ENCODE measurements around the gene EXOC2. TPM values are rescaled to one million over a fixed set of nuclear protein-coding genes. Genes with fewer than 3 reads are reported as not detected.

Gene EXOC2
- total and polyA plus RNA-seq, 2 of the 13 experiments (the other 11 are each of a cell fraction or from before 2014, with no cell fraction given) = 12.6 to 22.9 TPM

DNA sequence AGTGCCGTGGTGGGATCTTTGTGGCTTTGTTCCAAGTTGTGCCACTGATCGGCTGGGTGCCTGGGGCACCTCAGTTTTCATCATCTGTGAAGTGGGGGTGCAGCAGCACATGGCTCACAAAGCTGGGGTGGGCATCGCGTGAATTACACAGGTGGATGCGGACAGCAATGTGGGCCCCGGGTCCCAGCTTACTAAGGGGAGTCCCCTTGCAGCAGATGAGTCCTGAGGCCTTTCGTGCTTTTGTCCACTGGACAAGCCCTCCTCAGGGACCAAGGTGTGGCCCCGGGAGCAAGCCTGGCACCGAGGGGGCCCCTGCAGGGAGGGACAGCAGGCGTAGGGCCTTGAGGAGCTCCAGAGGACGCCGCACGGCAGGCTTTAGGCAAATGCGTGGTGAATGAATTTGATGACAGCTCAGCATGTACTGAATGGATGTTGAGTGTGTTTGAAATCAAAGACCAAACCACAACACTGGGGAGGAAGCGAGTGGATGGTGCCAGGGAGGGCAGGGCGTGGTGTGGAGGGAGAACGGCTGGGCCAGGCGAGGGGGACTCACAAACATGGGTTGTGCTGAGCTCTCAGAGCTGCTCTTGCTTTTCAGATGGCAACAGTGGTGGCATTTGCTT lies 248.2 kb downstream of the EXOC2 start:
- no peak overlapping the region for H3K4me3 ChIP-seq (replicated peaks in 1 of 3; ENCODE audit: insufficient read depth in 1 of 3, low read depth in 2 of 3, low read length in 3 of 3)
- DNase-seq (ENCODE audit: low spot score) (no peak), FAIRE-seq (no peak), ATAC-seq (no peak)
- TF ChIP-seq, protein P1, sequence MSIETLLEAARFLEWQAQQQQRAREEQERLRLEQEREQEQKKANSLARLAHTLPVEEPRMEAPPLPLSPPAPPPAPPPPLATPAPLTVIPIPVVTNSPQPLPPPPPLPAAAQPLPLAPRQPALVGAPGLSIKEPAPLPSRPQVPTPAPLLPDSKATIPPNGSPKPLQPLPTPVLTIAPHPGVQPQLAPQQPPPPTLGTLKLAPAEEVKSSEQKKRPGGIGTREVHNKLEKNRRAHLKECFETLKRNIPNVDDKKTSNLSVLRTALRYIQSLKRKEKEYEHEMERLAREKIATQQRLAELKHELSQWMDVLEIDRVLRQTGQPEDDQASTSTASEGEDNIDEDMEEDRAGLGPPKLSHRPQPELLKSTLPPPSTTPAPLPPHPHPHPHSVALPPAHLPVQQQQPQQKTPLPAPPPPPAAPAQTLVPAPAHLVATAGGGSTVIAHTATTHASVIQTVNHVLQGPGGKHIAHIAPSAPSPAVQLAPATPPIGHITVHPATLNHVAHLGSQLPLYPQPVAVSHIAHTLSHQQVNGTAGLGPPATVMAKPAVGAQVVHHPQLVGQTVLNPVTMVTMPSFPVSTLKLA (IDR thresholded peaks at IDR 0.05) = peak; percentile 37; the same call in 1 of the 2 replicates
- TF ChIP-seq ZNF569 (CRISPR knock-in tag; IDR thresholded peaks at IDR 0.05; ENCODE audit: borderline replicate concordance) = no peak
- in situ Hi-C loops (cut with HindIII; ENCODE audit: extremely low pct_ligation_motif_present, low pct_unique_long_range_greater_than_20kb) (no loop called here), intact Hi-C loops (cut with micrococcal nuclease; ENCODE audit: unreplicated experiment) (no loop called here)
- POLR2A ChIA-PET = no interaction called here
- no peak overlapping the region for H3K9ac ChIP-seq (ENCODE audit: insufficient read depth, low read depth, low read length)
- H3K4me1 ChIP-seq (ENCODE audit: insufficient read depth, low read length) = no peaks in the 10 kb centered on the region
- no TSS peak for BruUV-seq (replicated peaks)
- H3K36me3 ChIP-seq (replicated peaks in 1 of 2; ENCODE audit: control insufficient read depth in 1 of 2, insufficient read depth in 2 of 2, low read length in 2 of 2) = no peaks in the 10 kb centered on the region
- H4K20me1 ChIP-seq (ENCODE audit: insufficient read depth, low read length) = no peaks in the 10 kb centered on the region
- H2AFZ ChIP-seq (ENCODE audit: low read length) = no peak overlapping the region
- H3K4me2 ChIP-seq (ENCODE audit: low read depth, low read length) = no peak overlapping the region
- CTCF ChIA-PET (ENCODE audit: low intra/inter-chr PET ratio, low total read pairs) = no interaction called here
- peaks cover 6 to 74% of the 10 kb centered on the region in 2 experiments; a peak in 4 of 5 replicates for H3K27me3 ChIP-seq (ENCODE audit: control insufficient read depth in 1 of 2, insufficient read depth in 2 of 2, low read length in 2 of 2)
- H3K9me3 ChIP-seq (ENCODE audit: low read length) = no peaks in the 10 kb centered on the region
- no peak overlapping the region for H3K27ac ChIP-seq (ENCODE audit: extremely low read length, insufficient read depth, low read length)
- no peaks in the 10 kb centered on the region for H3K79me2 ChIP-seq (ENCODE audit: insufficient read depth, low read length)
- WGBS (ENCODE audit: low lambda C conversion rate) = 44% methylated on average over 18 of the region's 18 CpGs

DNA sequence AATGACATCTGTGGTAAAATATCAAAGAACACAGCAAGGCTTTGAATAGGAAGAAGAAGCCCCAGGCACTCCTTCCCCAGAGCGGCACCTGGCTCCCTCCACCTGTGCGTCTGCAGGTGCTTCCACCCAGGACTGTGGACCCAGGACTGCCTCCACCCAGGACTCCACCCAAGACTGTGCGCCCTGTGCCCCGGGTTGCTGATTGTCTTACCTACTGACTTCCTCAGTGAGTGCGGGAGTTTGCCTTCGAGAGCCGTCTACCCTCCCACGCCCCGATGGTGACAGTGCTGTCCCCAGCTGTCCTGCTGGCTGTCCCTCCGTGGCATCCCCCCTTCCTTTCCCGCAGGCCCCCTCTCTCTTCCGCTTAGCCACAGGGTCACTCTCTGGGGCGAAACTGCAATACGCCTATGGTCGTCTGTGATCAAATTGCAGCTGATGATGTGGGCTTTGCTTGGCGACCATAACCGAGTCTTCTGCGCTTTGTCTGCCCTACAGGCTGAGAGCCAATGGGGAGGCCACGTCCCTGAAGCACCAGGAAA lies 249.2 kb downstream of the EXOC2 start:
- Histone ChIP-seq H3K9ac (ENCODE audit: insufficient read depth, low read depth, low read length) (no peak overlapping the region), H2AFZ (ENCODE audit: low read length) (no peak overlapping the region), H3K4me3 (replicated peaks in 1 of 3; ENCODE audit: insufficient read depth in 1 of 3, low read depth in 2 of 3, low read length in 3 of 3) (no peak overlapping the region), H3K36me3 (replicated peaks in 1 of 2; ENCODE audit: control insufficient read depth in 1 of 2, insufficient read depth in 2 of 2, low read length in 2 of 2) (no peaks in the 10 kb centered on the region), H3K4me1 (ENCODE audit: insufficient read depth, low read length) (no peaks in the 10 kb centered on the region), H3K79me2 (ENCODE audit: insufficient read depth, low read length) (no peaks in the 10 kb centered on the region), H4K20me1 (ENCODE audit: insufficient read depth, low read length) (no peaks in the 10 kb centered on the region), H3K27ac (ENCODE audit: extremely low read length, insufficient read depth, low read length) (no peak overlapping the region), H3K9me3 (ENCODE audit: low read length) (no peaks in the 10 kb centered on the region), H3K27me3 (ENCODE audit: control insufficient read depth in 1 of 2, insufficient read depth in 2 of 2, low read length in 2 of 2) (peaks cover 6 to 76% of the 10 kb centered on the region in 2 experiments; a peak in 4 of 5 replicates), H3K4me2 (ENCODE audit: low read depth, low read length) (no peak overlapping the region)
- in situ Hi-C loops (cut with HindIII; ENCODE audit: extremely low pct_ligation_motif_present, low pct_unique_long_range_greater_than_20kb) (no loop called here), intact Hi-C loops (cut with micrococcal nuclease; ENCODE audit: unreplicated experiment) (no loop called here)
- ATAC-seq (no peak), DNase-seq (ENCODE audit: low spot score) (no peak), FAIRE-seq (no peak)
- no TSS peak for BruUV-seq (replicated peaks)
- 48% methylated on average over 19 of the region's 19 CpGs for WGBS (ENCODE audit: low lambda C conversion rate)
- ChIA-PET POLR2A (no interaction called here), CTCF (ENCODE audit: low intra/inter-chr PET ratio, low total read pairs) (no interaction called here)
- TF ChIP-seq MEIS1 (CRISPR knock-in tag; IDR thresholded peaks at IDR 0.05; ENCODE audit: borderline replicate concordance) (no peak), CCDC6 (CRISPR knock-in tag; IDR thresholded peaks at IDR 0.05) (no peak), ZNF20 (CRISPR knock-in tag; IDR thresholded peaks at IDR 0.05) (no peak), ZNF253 (CRISPR knock-in tag; IDR thresholded peaks at IDR 0.05; ENCODE audit: borderline replicate concordance) (no peak), ETV5 (CRISPR knock-in tag; IDR thresholded peaks at IDR 0.05; ENCODE audit: borderline replicate concordance) (no peak)
- TF ChIP-seq, protein P2, sequence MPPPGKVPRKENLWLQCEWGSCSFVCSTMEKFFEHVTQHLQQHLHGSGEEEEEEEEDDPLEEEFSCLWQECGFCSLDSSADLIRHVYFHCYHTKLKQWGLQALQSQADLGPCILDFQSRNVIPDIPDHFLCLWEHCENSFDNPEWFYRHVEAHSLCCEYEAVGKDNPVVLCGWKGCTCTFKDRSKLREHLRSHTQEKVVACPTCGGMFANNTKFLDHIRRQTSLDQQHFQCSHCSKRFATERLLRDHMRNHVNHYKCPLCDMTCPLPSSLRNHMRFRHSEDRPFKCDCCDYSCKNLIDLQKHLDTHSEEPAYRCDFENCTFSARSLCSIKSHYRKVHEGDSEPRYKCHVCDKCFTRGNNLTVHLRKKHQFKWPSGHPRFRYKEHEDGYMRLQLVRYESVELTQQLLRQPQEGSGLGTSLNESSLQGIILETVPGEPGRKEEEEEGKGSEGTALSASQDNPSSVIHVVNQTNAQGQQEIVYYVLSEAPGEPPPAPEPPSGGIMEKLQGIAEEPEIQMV (CRISPR knock-in tag; IDR thresholded peaks at IDR 0.05; ENCODE audit: low read depth) = no peak
- TF ChIP-seq, protein P3, sequence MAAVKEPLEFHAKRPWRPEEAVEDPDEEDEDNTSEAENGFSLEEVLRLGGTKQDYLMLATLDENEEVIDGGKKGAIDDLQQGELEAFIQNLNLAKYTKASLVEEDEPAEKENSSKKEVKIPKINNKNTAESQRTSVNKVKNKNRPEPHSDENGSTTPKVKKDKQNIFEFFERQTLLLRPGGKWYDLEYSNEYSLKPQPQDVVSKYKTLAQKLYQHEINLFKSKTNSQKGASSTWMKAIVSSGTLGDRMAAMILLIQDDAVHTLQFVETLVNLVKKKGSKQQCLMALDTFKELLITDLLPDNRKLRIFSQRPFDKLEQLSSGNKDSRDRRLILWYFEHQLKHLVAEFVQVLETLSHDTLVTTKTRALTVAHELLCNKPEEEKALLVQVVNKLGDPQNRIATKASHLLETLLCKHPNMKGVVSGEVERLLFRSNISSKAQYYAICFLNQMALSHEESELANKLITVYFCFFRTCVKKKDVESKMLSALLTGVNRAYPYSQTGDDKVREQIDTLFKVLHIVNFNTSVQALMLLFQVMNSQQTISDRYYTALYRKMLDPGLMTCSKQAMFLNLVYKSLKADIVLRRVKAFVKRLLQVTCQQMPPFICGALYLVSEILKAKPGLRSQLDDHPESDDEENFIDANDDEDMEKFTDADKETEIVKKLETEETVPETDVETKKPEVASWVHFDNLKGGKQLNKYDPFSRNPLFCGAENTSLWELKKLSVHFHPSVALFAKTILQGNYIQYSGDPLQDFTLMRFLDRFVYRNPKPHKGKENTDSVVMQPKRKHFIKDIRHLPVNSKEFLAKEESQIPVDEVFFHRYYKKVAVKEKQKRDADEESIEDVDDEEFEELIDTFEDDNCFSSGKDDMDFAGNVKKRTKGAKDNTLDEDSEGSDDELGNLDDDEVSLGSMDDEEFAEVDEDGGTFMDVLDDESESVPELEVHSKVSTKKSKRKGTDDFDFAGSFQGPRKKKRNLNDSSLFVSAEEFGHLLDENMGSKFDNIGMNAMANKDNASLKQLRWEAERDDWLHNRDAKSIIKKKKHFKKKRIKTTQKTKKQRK (IDR thresholded peaks at IDR 0.05; ENCODE audit: low read length) = no peak

Data from HepG2 (cell line).